Adrenal gland (tissue), 12 donors: ENCODE data around the gene CHDH. TPM values are rescaled to one million over a fixed set of nuclear protein-coding genes. Genes with fewer than 3 reads are reported as not detected.
A peak's percentile ranks its signal among the peaks of the same experiment; 100 is the strongest.

Experiments used
- DNase-seq, 7 donors: peaks; one replicate each; pipeline ENCODE4 v3.0.0-alpha.2; 2019 to 2020
- H3K27ac ChIP-seq, 5 donors: fragments of 200-600 bp; sonication (generic) in 4 of 5; 1 replicate in 3 of 5; 2 replicates in 2 of 5; pipeline versions ENCODE4 v1.5.1 to v1.8.0; 2016 to 2020; ENCODE audit warnings: mild to moderate bottlenecking in 1 of 5
- H3K27me3 ChIP-seq: fragments of 200-600 bp; 2 replicates; pipeline ENCODE4 v1.8.0; 2021
- H3K36me3 ChIP-seq, 2 donors: fragments of 200-600 bp; replicated peaks in 1 of 2; 1 replicate in 1 of 2; 2 replicates in 1 of 2; pipeline versions ENCODE4 v1.5.1 to v1.8.0; 2018 to 2022
- H3K4me1 ChIP-seq, 2 donors: fragments of 200-600 bp; replicated peaks in 1 of 2; 1 replicate in 1 of 2; 2 replicates in 1 of 2; pipeline versions ENCODE4 v1.5.1 to v1.8.0; 2018 to 2021
- H3K4me3 ChIP-seq, 4 donors: fragments of 200-600 bp; sonication (generic) in 3 of 4; one replicate each; pipeline ENCODE4 v1.5.1; 2016 to 2018
- H3K9me3 ChIP-seq, 3 donors: fragments of 200-600 bp; sonication (generic) in 1 of 3; replicated peaks in 1 of 3; 1 replicate in 2 of 3; 2 replicates in 1 of 3; pipeline versions ENCODE4 v1.5.1 to v1.8.0; 2016 to 2021
- CTCF ChIP-seq, 6 experiments: fragments of 450-650 bp in 4 of 6; fragments of 200-600 bp in 2 of 6; sonication (generic) in 1 of 6; IDR thresholded peaks; 1 replicate in 5 of 6; 2 replicates in 1 of 6; pipeline versions ENCODE4 v1.5.1 to v1.8.0; 2016 to 2021; ENCODE audit warnings: antibody characterized with exemption in 6 of 6, mild to moderate bottlenecking in 2 of 6, moderate library complexity in 1 of 6
- POLR2A ChIP-seq, 2 donors: fragments of 450-650 bp; IDR thresholded peaks; one replicate each; pipeline ENCODE4 v1.6.1; 2017; ENCODE audit warnings: antibody characterized with exemption in 2 of 2, mild to moderate bottlenecking in 2 of 2, moderate library complexity in 1 of 2
- WGBS, 4 donors: extraction: QIAGEN DNeasy Blood & Tissue Kit in 2 of 4; methylation state at CpG; one replicate each; pipeline versions ENCODE4 v1.1.5 to v1.1.7; 2013 to 2017; 5-methylcytosine and 5-hydroxymethylcytosine counted together
- intact Hi-C, 2 donors: fragments of 100-400 bp; cut with DNase I; formaldehyde crosslinking; loops; one replicate each; pipeline versions ENCODE4 v1.14.1 to v1.15.0; 2022 to 2023
- polyA plus RNA-seq, 3 donors: library from polyadenylated mRNA; stranded (reverse); fragments of 200-250 nt in 2 of 3; fragments of 350-450 nt in 1 of 3; fragmentation: Illumina TruSeq in 1 of 3; extraction: RNeasy Lipid Tissue Mini Kit (QIAGEN cat#74804) in 1 of 3; gene quantifications; one replicate each; pipeline ENCODE4 v1.2.3, GENCODE V29; 2013 to 2014
- total RNA-seq, 9 donors: library from RNA; depleted of rRNA in 4 of 9; stranded (reverse); fragments of >200 nt in 4 of 9; fragments of 120-200 nt in 1 of 9; fragmentation: NEBNext Ultra II Directional in 1 of 9; extraction: Animal tissue kit (Norgen Biotek cat#: 25700) in 1 of 9; gene quantifications; one replicate each; pipeline versions ENCODE4 v1.1.0 to v1.2.4, GENCODE V29; 2013 to 2023
- donor health status: healthy with polysubstance abuse.
- donor health status: Bipolar disorder and iron deficiency.
- donor health status: DM: yes; HTN: yes; CAD: no.
- donor health status: DM: no; HTN: no; CAD: no.
- donor health status: DM: no; HTN: no; CAD: no.
- donor health status: DM: yes; HTN: yes; CAD: no.

The CHDH gene
- total and polyA plus RNA-seq, 12 donors, result 0.17 to 29.6 (median 5.3) TPM

- H3K36me3 ChIP-seq, result no peaks in the 10 kb centered on the region
- H3K9me3 ChIP-seq, result no peaks in the 10 kb centered on the region
- no peaks in the 10 kb centered on the region for H3K4me1 ChIP-seq
- no peaks in the 10 kb centered on the region for H3K27me3 ChIP-seq
- 60 to 86% (median 83%) methylated on average over 2 to 6 of the region's 6 CpGs; no CpG with 5 or more reads in 1 of the 4 donors for WGBS, 4 donors
- intact Hi-C loops, result no loop called here
- H3K4me3 ChIP-seq, result no peak overlapping the region
- no peak overlapping the region for H3K27ac ChIP-seq
- TF ChIP-seq CTCF (IDR thresholded peaks at IDR 0.05) (no peak), POLR2A (IDR thresholded peaks at IDR 0.05) (no peak)
- DNase-seq, result peak in 1 of 7 donors; percentile 48
These were observed 15.3 kb downstream of the CHDH start for GRCh38 chr3:53830944-53831343.

GRCh38 chr3:53829605-53830004, 16.6 kb downstream of the CHDH start:
- H3K4me1 ChIP-seq, result no peaks in the 10 kb centered on the region
- peak in 1 of 7 donors; percentile 23 for DNase-seq
- intact Hi-C loops, result no loop called here
- no peak overlapping the region for H3K27ac ChIP-seq
- 73 to 74% (median 73%) methylated on average over 2 of the region's 2 CpGs for WGBS, 4 donors
- no peak overlapping the region for H3K4me3 ChIP-seq
- no peaks in the 10 kb centered on the region for H3K9me3 ChIP-seq
- H3K27me3 ChIP-seq, result no peaks in the 10 kb centered on the region
- no peaks in the 10 kb centered on the region for H3K36me3 ChIP-seq
- TF ChIP-seq CTCF (IDR thresholded peaks at IDR 0.05), result no peak
- no peak for TF ChIP-seq POLR2A (IDR thresholded peaks at IDR 0.05)

GRCh38 chr3:53828581-53828980, 17.6 kb downstream of the CHDH start:
- Histone ChIP-seq H3K9me3 (no peaks in the 10 kb centered on the region), H3K4me1 (no peaks in the 10 kb centered on the region), H3K27me3 (no peaks in the 10 kb centered on the region), H3K4me3 (no peak overlapping the region), H3K27ac (no peak overlapping the region), H3K36me3 (no peaks in the 10 kb centered on the region)
- intact Hi-C loops, result no loop called here
- WGBS, 4 donors, result 66 to 87% (median 70%) methylated on average over 1 of the region's 1 CpG
- no peak for TF ChIP-seq POLR2A (IDR thresholded peaks at IDR 0.05)
- TF ChIP-seq CTCF (IDR thresholded peaks at IDR 0.05), result no peak
- no peak for DNase-seq

GRCh38 chr3:53826048-53826447, 20.2 kb downstream of the CHDH start:
- DNase-seq, result no peak
- Histone ChIP-seq H3K9me3 (no peaks in the 10 kb centered on the region), H3K4me3 (no peak overlapping the region), H3K27ac (no peak overlapping the region), H3K4me1 (peaks cover 0 to 5% of the 10 kb centered on the region in 2 donors), H3K36me3 (no peaks in the 10 kb centered on the region), H3K27me3 (no peaks in the 10 kb centered on the region)
- 33 to 47% (median 39%) methylated on average over 1 of the region's 1 CpG for WGBS, 4 donors
- intact Hi-C loops, result no loop called here
- TF ChIP-seq POLR2A (IDR thresholded peaks at IDR 0.05), result no peak
- TF ChIP-seq CTCF (IDR thresholded peaks at IDR 0.05), result no peak
